RWPE1 (cell line): ENCODE results near the gene TTYH1.

Experiments used
- CTCF ChIA-PET: fragments of 350-600 bp; sonication (Branson Sonifier 250); formaldehyde crosslinking; extraction: SDS; loops from one replicate; lab custom pipeline; 2021; lab: Yijun Ruan, JAX
- POLR2A ChIA-PET: fragments of 400-600 bp; formaldehyde crosslinking; extraction: SDS; loops from one replicate; lab custom pipeline; 2020; ENCODE audit warnings: antibody characterized with exemption; ENCODE audit not compliant: low non-redundant PET; lab: Yijun Ruan, JAX
- DNase-seq: peaks from one replicate; pipeline ENCODE4 v3.0.0; 2012; ENCODE audit warnings: low spot score
- H3K27ac ChIP-seq: fragments of 450-650 bp; 2 replicates; pipeline ENCODE4 v1.5.1; 2017
- CTCF ChIP-seq: fragments of 450-650 bp; conservative IDR thresholded peaks from 2 replicates; pipeline ENCODE4 v1.5.1; 2017; ENCODE audit warnings: low read depth, mild to moderate bottlenecking

TTYH1 gene

GRCh38 chr19:54418930-54419800 is 3.9 kb downstream of the TTYH1 start:
- no peak for DNase-seq
- POLR2A ChIA-PET: no interaction called here
- H3K27ac ChIP-seq: no peak overlapping the region
- CTCF ChIA-PET: interaction anchor here (0.5 to 1.6 kb wide), 2 partner anchors 9 to 28 kb away, joined by 3 to 7 read pairs; no protein-coding TSS in a partner anchor
- TF ChIP-seq CTCF: no peak

- POLR2A ChIA-PET: no interaction called here
- DNase-seq: no peak
- no peak overlapping the region for H3K27ac ChIP-seq
- TF ChIP-seq CTCF: no peak
- CTCF ChIA-PET: interaction anchor here (1.6 kb wide), 1 partner anchor 29 kb away, joined by 7 read pairs; no protein-coding TSS in a partner anchor
Observed at GRCh38 chr19:54420068-54420382, 4.8 kb downstream of the TTYH1 start.

GRCh38 chr19:54420383-54421168 is 5.3 kb downstream of the TTYH1 start:
- no peak for DNase-seq
- TF ChIP-seq CTCF: no peak
- POLR2A ChIA-PET: no interaction called here
- CTCF ChIA-PET: interaction anchor here (1.6 kb wide), 1 partner anchor 29 kb away, joined by 7 read pairs; no protein-coding TSS in a partner anchor
- H3K27ac ChIP-seq: no peak overlapping the region

- no peak for TF ChIP-seq CTCF
- H3K27ac ChIP-seq: no peak overlapping the region
- ChIA-PET POLR2A (no interaction called here), CTCF (no interaction called here)
- DNase-seq: no peak
Observed at GRCh38 chr19:54421169-54421516, 5.9 kb downstream of the TTYH1 start.

GRCh38 chr19:54421521-54421920 is 6.3 kb downstream of the TTYH1 start:
- no peak for TF ChIP-seq CTCF
- DNase-seq: no peak
- ChIA-PET CTCF (no interaction called here), POLR2A (no interaction called here)
- H3K27ac ChIP-seq: no peak overlapping the region

GRCh38 chr19:54422136-54422535 is 6.9 kb downstream of the TTYH1 start:
- DNase-seq: no peak
- no peak for TF ChIP-seq CTCF
- H3K27ac ChIP-seq: no peak overlapping the region
- ChIA-PET POLR2A (no interaction called here), CTCF (no interaction called here)
